Measurements from ENCODE around the gene MMP10.
A peak's percentile ranks its signal among the peaks of the same experiment; 100 is the strongest.

The MMP10 gene

GRCh38 chr11:102722821-102723220 lies 57.6 kb downstream of the MMP10 start:
- DNase-seq: peak; percentile 63 to 66
